ENCODE data around the gene KLC1. TPM values are rescaled to one million over a fixed set of nuclear protein-coding genes. Genes with fewer than 3 reads are reported as not detected.
A peak's percentile ranks its signal among the peaks of the same experiment; 100 is the strongest.

Gene KLC1
- total and polyA plus RNA-seq, 4 donors = 207 to 505 (median 402) TPM

GRCh38 chr14:103724116-103724515, 95.1 kb downstream of the KLC1 start:
- Histone ChIP-seq H3K4me1 (ENCODE audit: control insufficient read depth, insufficient read depth, low read length) (peaks cover 36% of the 10 kb centered on the region), H3K9me3 (ENCODE audit: control insufficient read depth, insufficient read depth, low read length) (no peaks in the 10 kb centered on the region), H3K36me3 (ENCODE audit: control insufficient read depth, insufficient read depth, low read length) (peaks cover 63% of the 10 kb centered on the region), H3K27me3 (ENCODE audit: control insufficient read depth, insufficient read depth, low read length) (no peaks in the 10 kb centered on the region), H3K27ac (ENCODE audit: low read depth, low read length) (peak overlapping the region; percentile 67), H3K4me3 (ENCODE audit: low read depth, low read length) (no peak overlapping the region)
- DNase-seq (ENCODE audit: low read depth in 4 of 6, low spot score in 6 of 6) = peak in 2 of 6 donors; percentile 43 to 72
- 44% methylated on average over 17 of the region's 20 CpGs for WGBS (ENCODE audit: insufficient coverage)

GRCh38 chr14:103725001-103725682, 96.1 kb downstream of the KLC1 start:
- WGBS (ENCODE audit: insufficient coverage) = 89% methylated on average over 29 of the region's 29 CpGs
- no peak for DNase-seq (ENCODE audit: low read depth in 4 of 6, low spot score in 6 of 6)
- peaks cover 43% of the 10 kb centered on the region for H3K4me1 ChIP-seq (ENCODE audit: control insufficient read depth, insufficient read depth, low read length)
- no peaks in the 10 kb centered on the region for H3K27me3 ChIP-seq (ENCODE audit: control insufficient read depth, insufficient read depth, low read length)
- H3K9me3 ChIP-seq (ENCODE audit: control insufficient read depth, insufficient read depth, low read length) = no peaks in the 10 kb centered on the region
- H3K4me3 ChIP-seq (ENCODE audit: low read depth, low read length) = no peak overlapping the region
- no peak overlapping the region for H3K27ac ChIP-seq (ENCODE audit: low read depth, low read length)
- H3K36me3 ChIP-seq (ENCODE audit: control insufficient read depth, insufficient read depth, low read length) = peaks cover 73% of the 10 kb centered on the region

GRCh38 chr14:103725739-103726395, 96.9 kb downstream of the KLC1 start:
- H3K36me3 ChIP-seq (ENCODE audit: control insufficient read depth, insufficient read depth, low read length) = peaks cover 75% of the 10 kb centered on the region
- H3K27me3 ChIP-seq (ENCODE audit: control insufficient read depth, insufficient read depth, low read length) = no peaks in the 10 kb centered on the region
- peaks cover 50% of the 10 kb centered on the region for H3K4me1 ChIP-seq (ENCODE audit: control insufficient read depth, insufficient read depth, low read length)
- WGBS (ENCODE audit: insufficient coverage) = 93% methylated on average over 11 of the region's 16 CpGs
- H3K4me3 ChIP-seq (ENCODE audit: low read depth, low read length) = no peak overlapping the region
- no peaks in the 10 kb centered on the region for H3K9me3 ChIP-seq (ENCODE audit: control insufficient read depth, insufficient read depth, low read length)
- no peak overlapping the region for H3K27ac ChIP-seq (ENCODE audit: low read depth, low read length)
- DNase-seq (ENCODE audit: low read depth in 4 of 6, low spot score in 6 of 6) = no peak

GRCh38 chr14:103726474-103726873, 97.5 kb downstream of the KLC1 start:
- 96% methylated on average over 17 of the region's 18 CpGs for WGBS (ENCODE audit: insufficient coverage)
- H3K9me3 ChIP-seq (ENCODE audit: control insufficient read depth, insufficient read depth, low read length) = no peaks in the 10 kb centered on the region
- H3K36me3 ChIP-seq (ENCODE audit: control insufficient read depth, insufficient read depth, low read length) = peaks cover 74% of the 10 kb centered on the region
- no peaks in the 10 kb centered on the region for H3K27me3 ChIP-seq (ENCODE audit: control insufficient read depth, insufficient read depth, low read length)
- no peak overlapping the region for H3K27ac ChIP-seq (ENCODE audit: low read depth, low read length)
- peaks cover 51% of the 10 kb centered on the region for H3K4me1 ChIP-seq (ENCODE audit: control insufficient read depth, insufficient read depth, low read length)
- DNase-seq (ENCODE audit: low read depth in 4 of 6, low spot score in 6 of 6) = no peak
- no peak overlapping the region for H3K4me3 ChIP-seq (ENCODE audit: low read depth, low read length)

- no peaks in the 10 kb centered on the region for H3K27me3 ChIP-seq (ENCODE audit: control insufficient read depth, insufficient read depth, low read length)
- H3K4me3 ChIP-seq (ENCODE audit: low read depth, low read length) = no peak overlapping the region
- H3K4me1 ChIP-seq (ENCODE audit: control insufficient read depth, insufficient read depth, low read length) = peaks cover 51% of the 10 kb centered on the region
- peaks cover 83% of the 10 kb centered on the region for H3K36me3 ChIP-seq (ENCODE audit: control insufficient read depth, insufficient read depth, low read length)
- no peak overlapping the region for H3K27ac ChIP-seq (ENCODE audit: low read depth, low read length)
- WGBS (ENCODE audit: insufficient coverage) = 61% methylated on average over 51 of the region's 53 CpGs
- H3K9me3 ChIP-seq (ENCODE audit: control insufficient read depth, insufficient read depth, low read length) = no peaks in the 10 kb centered on the region
- peak in 1 of 6 donors; percentile 79 for DNase-seq (ENCODE audit: low read depth in 4 of 6, low spot score in 6 of 6)
Observed at GRCh38 chr14:103727313-103727980, 98.4 kb downstream of the KLC1 start.

- 87% methylated on average over 18 of the region's 19 CpGs for WGBS (ENCODE audit: insufficient coverage)
- H3K27ac ChIP-seq (ENCODE audit: low read depth, low read length) = no peak overlapping the region
Observed at GRCh38 chr14:103728141-103728540, 99.1 kb downstream of the KLC1 start.

GRCh38 chr14:103728721-103729120, 99.7 kb downstream of the KLC1 start:
- WGBS (ENCODE audit: insufficient coverage) = 81% methylated on average over 12 of the region's 12 CpGs
- Histone ChIP-seq H3K27me3 (ENCODE audit: control insufficient read depth, insufficient read depth, low read length) (no peaks in the 10 kb centered on the region), H3K9me3 (ENCODE audit: control insufficient read depth, insufficient read depth, low read length) (no peaks in the 10 kb centered on the region), H3K4me1 (ENCODE audit: control insufficient read depth, insufficient read depth, low read length) (peaks cover 40% of the 10 kb centered on the region), H3K27ac (ENCODE audit: low read depth, low read length) (no peak overlapping the region), H3K36me3 (ENCODE audit: control insufficient read depth, insufficient read depth, low read length) (peaks cover 88% of the 10 kb centered on the region), H3K4me3 (ENCODE audit: low read depth, low read length) (no peak overlapping the region)
- no peak for DNase-seq (ENCODE audit: low read depth in 4 of 6, low spot score in 6 of 6)

More at GRCh38 chr14:103728141-103728540, 99.1 kb downstream of the KLC1 start:
- Histone ChIP-seq H3K4me1 (ENCODE audit: control insufficient read depth, insufficient read depth, low read length) (peaks cover 46% of the 10 kb centered on the region), H3K4me3 (ENCODE audit: low read depth, low read length) (no peak overlapping the region), H3K27me3 (ENCODE audit: control insufficient read depth, insufficient read depth, low read length) (no peaks in the 10 kb centered on the region), H3K9me3 (ENCODE audit: control insufficient read depth, insufficient read depth, low read length) (no peaks in the 10 kb centered on the region), H3K36me3 (ENCODE audit: control insufficient read depth, insufficient read depth, low read length) (peaks cover 88% of the 10 kb centered on the region)
- DNase-seq (ENCODE audit: low read depth in 4 of 6, low spot score in 6 of 6) = no peak

- DNase-seq (ENCODE audit: low read depth in 4 of 6, low spot score in 6 of 6) = no peak
- WGBS (ENCODE audit: insufficient coverage) = 86% methylated on average over 18 of the region's 24 CpGs
- H3K36me3 ChIP-seq (ENCODE audit: control insufficient read depth, insufficient read depth, low read length) = peaks cover 90% of the 10 kb centered on the region
- H3K9me3 ChIP-seq (ENCODE audit: control insufficient read depth, insufficient read depth, low read length) = no peaks in the 10 kb centered on the region
- peaks cover 35% of the 10 kb centered on the region for H3K4me1 ChIP-seq (ENCODE audit: control insufficient read depth, insufficient read depth, low read length)
- H3K27ac ChIP-seq (ENCODE audit: low read depth, low read length) = no peak overlapping the region
- H3K27me3 ChIP-seq (ENCODE audit: control insufficient read depth, insufficient read depth, low read length) = no peaks in the 10 kb centered on the region
- H3K4me3 ChIP-seq (ENCODE audit: low read depth, low read length) = no peak overlapping the region
Observed at GRCh38 chr14:103729496-103730448, 100.8 kb downstream of the KLC1 start.

- DNase-seq (ENCODE audit: low read depth in 4 of 6, low spot score in 6 of 6) = peak in 2 of 6 donors; percentile 39 to 71
- WGBS (ENCODE audit: insufficient coverage) = 58% methylated on average over 14 of the region's 15 CpGs
Observed at GRCh38 chr14:103730490-103731035, 101.6 kb downstream of the KLC1 start.

More at GRCh38 chr14:103730490-103731035, 101.6 kb downstream of the KLC1 start:
- Histone ChIP-seq H3K9me3 (ENCODE audit: control insufficient read depth, insufficient read depth, low read length) (no peaks in the 10 kb centered on the region), H3K27ac (ENCODE audit: low read depth, low read length) (no peak overlapping the region), H3K4me1 (ENCODE audit: control insufficient read depth, insufficient read depth, low read length) (peaks cover 36% of the 10 kb centered on the region), H3K4me3 (ENCODE audit: low read depth, low read length) (no peak overlapping the region), H3K36me3 (ENCODE audit: control insufficient read depth, insufficient read depth, low read length) (peaks cover 86% of the 10 kb centered on the region), H3K27me3 (ENCODE audit: control insufficient read depth, insufficient read depth, low read length) (no peaks in the 10 kb centered on the region)

All from spinal cord (tissue), 10 donors.